Suprapubic skin (tissue), 4 donors: ENCODE data around the gene SEC14L1. TPM values are rescaled to one million over a fixed set of nuclear protein-coding genes. Genes with fewer than 3 reads are reported as not detected.

Experiments used
- DNase-seq, 2 donors: peaks; one replicate each; pipeline ENCODE4 v3.0.0-alpha.2; 2019; ENCODE audit warnings: low spot score in 2 of 2
- H3K27ac ChIP-seq: fragments of 200-600 bp; sonication (generic); one replicate; pipeline ENCODE4 v1.5.1; 2019
- H3K27me3 ChIP-seq: fragments of 200-600 bp; sonication (generic); one replicate; pipeline ENCODE4 v1.5.1; 2019
- H3K36me3 ChIP-seq: fragments of 200-600 bp; sonication (generic); one replicate; pipeline ENCODE4 v1.5.1; 2019
- H3K4me1 ChIP-seq: fragments of 200-600 bp; sonication (generic); one replicate; pipeline ENCODE4 v1.5.1; 2019
- H3K4me3 ChIP-seq: fragments of 200-600 bp; sonication (generic); one replicate; pipeline ENCODE4 v1.5.1; 2019; ENCODE audit warnings: mild to moderate bottlenecking
- H3K9me3 ChIP-seq: fragments of 200-600 bp; sonication (generic); one replicate; pipeline ENCODE4 v1.5.1; 2019
- EP300 ChIP-seq: sonication (generic); formaldehyde crosslinking; IDR thresholded peaks from one replicate; pipeline ENCODE4 v1.6.1; 2017; ENCODE audit warnings: antibody characterized with exemption
- POLR2A ChIP-seq, 2 donors: fragments of 450-650 bp; IDR thresholded peaks; one replicate each; pipeline ENCODE4 v1.6.1; 2017; ENCODE audit warnings: antibody characterized with exemption in 2 of 2, mild to moderate bottlenecking in 2 of 2, moderate library complexity in 2 of 2
- POLR2AphosphoS5 ChIP-seq, 3 donors: sonication (generic); formaldehyde crosslinking; IDR thresholded peaks; one replicate each; pipeline ENCODE4 v1.6.1; 2017; ENCODE audit warnings: antibody characterized with exemption in 3 of 3
- WGBS: methylation state at CpG from one replicate; pipeline ENCODE4 v1.1.5; 2018; 5-methylcytosine and 5-hydroxymethylcytosine counted together
- total RNA-seq, 4 donors: library from RNA; depleted of rRNA; stranded (reverse); fragments of >200 nt; gene quantifications; one replicate each; pipeline ENCODE4 v1.1.0, GENCODE V29; 2016
- TF ChIP-seq, protein P1 (sequence below), 2 donors: fragments of 200-600 bp in 1 of 2; fragments of 450-650 bp in 1 of 2; sonication (generic) in 1 of 2; IDR thresholded peaks; one replicate each; pipeline ENCODE4 v1.5.1; 2016 to 2019; ENCODE audit warnings: antibody characterized with exemption in 2 of 2, mild to moderate bottlenecking in 1 of 2, moderate library complexity in 1 of 2

SEC14L1 gene
- total RNA-seq, 4 donors from 2014 or later, result 35.5 to 87.3 (median 51.6) TPM

DNA sequence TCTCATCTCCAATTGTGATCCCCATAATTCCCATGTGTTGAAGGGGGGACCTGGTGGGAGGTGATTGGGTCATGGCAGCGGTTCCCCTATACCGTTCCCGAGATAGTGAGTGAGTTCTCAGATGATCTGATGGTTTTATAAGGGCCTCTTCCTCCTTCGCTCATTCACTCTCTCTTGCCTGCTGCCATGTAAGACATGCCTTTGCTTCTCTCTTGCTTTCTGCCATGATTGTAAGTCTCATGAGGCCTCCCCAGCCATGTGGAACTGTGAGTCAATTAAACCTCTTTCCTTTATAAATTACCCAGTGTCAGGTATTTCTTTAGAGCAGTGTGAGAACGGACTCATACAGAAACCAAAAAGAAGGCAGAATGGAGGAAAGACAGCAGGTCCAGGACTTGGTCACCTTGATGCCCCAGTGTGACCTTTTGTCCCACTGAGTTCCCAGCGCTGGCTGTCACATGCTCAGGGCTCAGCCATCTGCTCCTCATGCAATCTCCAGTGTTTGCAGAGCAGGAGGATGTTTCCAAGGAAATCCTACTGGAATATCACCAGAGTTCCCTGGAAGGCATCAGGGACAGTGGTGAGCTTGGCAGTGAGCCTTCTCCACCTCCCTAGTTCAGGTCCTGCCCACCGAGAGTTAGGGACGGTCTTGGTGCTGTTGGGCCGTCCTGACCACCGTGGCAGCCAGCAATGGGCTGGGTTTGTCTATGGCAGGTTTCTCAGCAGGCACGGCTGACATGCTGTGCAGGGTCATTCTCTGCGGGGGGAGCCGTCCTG, 96.7 kb downstream of the SEC14L1 start:
- no peaks in the 10 kb centered on the region for H3K36me3 ChIP-seq
- H3K4me1 ChIP-seq, result peaks cover 19% of the 10 kb centered on the region
- H3K27me3 ChIP-seq, result no peaks in the 10 kb centered on the region
- DNase-seq, result no peak
- H3K9me3 ChIP-seq, result no peaks in the 10 kb centered on the region
- no peak overlapping the region for H3K27ac ChIP-seq
- TF ChIP-seq EP300 (no peak), POLR2AphosphoS5 (IDR thresholded peaks at IDR 0.05) (no peak), POLR2A (IDR thresholded peaks at IDR 0.05) (no peak)
- TF ChIP-seq, protein P1, sequence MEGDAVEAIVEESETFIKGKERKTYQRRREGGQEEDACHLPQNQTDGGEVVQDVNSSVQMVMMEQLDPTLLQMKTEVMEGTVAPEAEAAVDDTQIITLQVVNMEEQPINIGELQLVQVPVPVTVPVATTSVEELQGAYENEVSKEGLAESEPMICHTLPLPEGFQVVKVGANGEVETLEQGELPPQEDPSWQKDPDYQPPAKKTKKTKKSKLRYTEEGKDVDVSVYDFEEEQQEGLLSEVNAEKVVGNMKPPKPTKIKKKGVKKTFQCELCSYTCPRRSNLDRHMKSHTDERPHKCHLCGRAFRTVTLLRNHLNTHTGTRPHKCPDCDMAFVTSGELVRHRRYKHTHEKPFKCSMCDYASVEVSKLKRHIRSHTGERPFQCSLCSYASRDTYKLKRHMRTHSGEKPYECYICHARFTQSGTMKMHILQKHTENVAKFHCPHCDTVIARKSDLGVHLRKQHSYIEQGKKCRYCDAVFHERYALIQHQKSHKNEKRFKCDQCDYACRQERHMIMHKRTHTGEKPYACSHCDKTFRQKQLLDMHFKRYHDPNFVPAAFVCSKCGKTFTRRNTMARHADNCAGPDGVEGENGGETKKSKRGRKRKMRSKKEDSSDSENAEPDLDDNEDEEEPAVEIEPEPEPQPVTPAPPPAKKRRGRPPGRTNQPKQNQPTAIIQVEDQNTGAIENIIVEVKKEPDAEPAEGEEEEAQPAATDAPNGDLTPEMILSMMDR (IDR thresholded peaks at IDR 0.05), result no peak
- no peak overlapping the region for H3K4me3 ChIP-seq
- 88% methylated on average over 11 of the region's 13 CpGs for WGBS

DNA sequence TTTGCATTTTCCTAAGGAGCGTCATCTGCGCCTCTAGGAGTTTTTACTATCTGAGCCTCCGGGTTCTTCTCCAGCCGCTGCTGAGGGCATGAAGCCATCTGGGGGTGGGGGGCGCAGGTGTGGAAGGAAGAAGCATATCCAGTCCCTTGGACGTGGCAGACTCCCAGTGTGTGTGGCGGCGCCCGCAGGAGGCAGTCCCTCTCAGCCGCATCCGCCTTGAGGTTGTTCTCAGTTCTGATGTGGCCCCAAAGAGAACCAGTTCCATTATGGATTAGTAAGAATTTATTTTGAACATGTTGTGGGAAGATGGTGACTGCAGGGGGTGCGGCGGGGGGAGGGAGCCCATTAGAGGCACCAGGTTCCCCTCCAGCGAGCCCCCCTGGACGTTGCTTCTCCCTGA, 100.2 kb downstream of the SEC14L1 start:
- 91% methylated on average over 14 of the region's 15 CpGs for WGBS
- H3K9me3 ChIP-seq, result no peaks in the 10 kb centered on the region
- peaks cover 3% of the 10 kb centered on the region for H3K4me1 ChIP-seq
- TF ChIP-seq POLR2A (IDR thresholded peaks at IDR 0.05) (no peak), POLR2AphosphoS5 (IDR thresholded peaks at IDR 0.05) (no peak), EP300 (no peak)
- TF ChIP-seq, protein P1 (IDR thresholded peaks at IDR 0.05), result no peak
- DNase-seq, result no peak
- no peaks in the 10 kb centered on the region for H3K27me3 ChIP-seq
- H3K4me3 ChIP-seq, result no peak overlapping the region
- H3K36me3 ChIP-seq, result no peaks in the 10 kb centered on the region
- H3K27ac ChIP-seq, result no peak overlapping the region

DNA sequence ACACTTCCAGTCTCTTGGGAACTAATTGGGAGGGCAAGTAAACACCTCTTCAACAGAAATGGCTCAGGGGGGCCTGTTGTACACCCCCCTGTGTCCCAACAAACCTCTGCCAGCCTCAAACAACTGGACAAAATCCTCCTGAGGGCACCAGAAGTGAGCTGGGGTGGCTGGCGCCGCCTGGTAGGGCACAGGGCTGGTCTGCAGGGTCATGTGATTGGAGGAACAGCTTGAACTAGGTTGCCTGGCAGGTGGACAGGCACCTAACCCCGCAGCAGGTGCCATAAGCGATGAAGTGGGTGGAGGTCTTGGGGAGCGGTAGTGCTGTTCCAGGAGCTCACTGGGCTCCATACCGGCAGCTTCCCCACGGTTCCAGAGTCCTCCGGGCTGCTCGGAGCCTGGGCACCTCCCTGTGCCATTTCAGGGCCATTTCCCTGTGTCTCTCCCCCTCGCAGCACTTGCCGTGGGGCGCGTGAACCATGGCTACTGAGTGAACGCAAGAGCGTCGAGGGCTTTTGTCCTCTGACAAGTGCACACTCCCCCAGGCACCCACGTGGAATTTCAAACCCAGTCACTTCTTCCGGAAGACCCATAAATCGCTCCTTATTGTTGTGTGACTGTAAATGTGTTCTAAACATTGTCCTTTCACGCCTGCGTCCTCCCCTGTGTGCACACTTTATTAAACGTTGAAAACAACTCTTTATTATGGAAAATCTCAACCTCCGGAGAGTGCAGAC, 101.5 kb downstream of the SEC14L1 start:
- H3K4me3 ChIP-seq, result no peak overlapping the region
- no peak for TF ChIP-seq POLR2AphosphoS5 (IDR thresholded peaks at IDR 0.05)
- no peak for TF ChIP-seq EP300
- TF ChIP-seq, protein P1 (IDR thresholded peaks at IDR 0.05), result no peak
- no peak for TF ChIP-seq POLR2A (IDR thresholded peaks at IDR 0.05)
- no peak overlapping the region for H3K27ac ChIP-seq
- no peaks in the 10 kb centered on the region for H3K27me3 ChIP-seq
- 54% methylated on average over 19 of the region's 23 CpGs for WGBS
- H3K36me3 ChIP-seq, result no peaks in the 10 kb centered on the region
- peaks cover 10% of the 10 kb centered on the region for H3K4me1 ChIP-seq
- H3K9me3 ChIP-seq, result no peaks in the 10 kb centered on the region
- DNase-seq, result no peak

DNA sequence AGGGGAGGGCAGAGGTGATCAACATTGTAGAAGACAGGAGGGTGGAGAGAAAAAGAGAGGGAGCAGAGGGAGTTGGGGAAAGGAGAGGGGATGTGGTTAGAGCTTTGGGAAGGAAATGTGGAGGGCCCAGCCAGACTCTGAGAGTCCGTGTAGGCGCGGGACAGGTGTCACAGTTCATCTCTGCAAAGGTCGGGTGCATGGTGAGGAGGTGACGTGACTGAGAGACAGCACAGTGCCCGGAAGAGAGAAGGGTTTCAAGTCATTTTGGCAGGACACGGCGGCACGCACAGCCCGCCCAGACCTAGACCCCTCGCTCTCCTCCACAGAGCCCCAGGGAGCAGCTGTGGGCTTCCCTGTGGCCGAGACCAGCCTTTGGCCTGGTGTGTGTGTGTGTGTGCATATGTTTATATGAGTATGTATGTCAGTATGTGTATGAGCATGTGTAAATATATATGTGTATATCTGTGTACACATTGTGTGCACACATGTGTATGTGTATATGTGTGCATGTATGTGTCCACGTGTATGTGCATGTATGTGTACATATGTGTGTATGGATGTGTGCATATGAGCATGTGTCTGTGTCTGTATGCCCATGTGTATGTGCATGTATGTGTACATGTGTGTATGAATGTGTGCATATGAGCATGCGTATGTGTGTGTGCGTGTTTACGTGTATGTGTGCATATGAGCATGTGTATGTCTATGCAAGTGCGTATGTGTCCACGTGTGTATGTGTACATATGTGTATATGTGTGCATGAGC, 104.6 kb downstream of the SEC14L1 start:
- no peak for DNase-seq
- Histone ChIP-seq H3K27ac (no peak overlapping the region), H3K36me3 (no peaks in the 10 kb centered on the region), H3K4me3 (no peak overlapping the region), H3K9me3 (no peaks in the 10 kb centered on the region), H3K4me1 (peaks cover 13% of the 10 kb centered on the region), H3K27me3 (no peaks in the 10 kb centered on the region)
- TF ChIP-seq, protein P1 (IDR thresholded peaks at IDR 0.05), result no peak
- TF ChIP-seq POLR2AphosphoS5 (IDR thresholded peaks at IDR 0.05) (no peak), POLR2A (IDR thresholded peaks at IDR 0.05) (no peak), EP300 (no peak)
- WGBS, result 74% methylated on average over 18 of the region's 18 CpGs
